ENCODE results near the gene LATS1.
A peak's percentile ranks its signal among the peaks of the same experiment; 100 is the strongest.
"Not testable (repeated sequence)": the region's sequence is repeated elsewhere in the genome, so short reads cannot be mapped to it uniquely, and the experiment has no call there.

LATS1 gene

GRCh38 chr6:149754548-149754947 is 36.6 kb upstream of the LATS1 start:
- no peak overlapping the region for H3K4me3 ChIP-seq (ENCODE audit: low read length)
- no peak for DNase-seq (ENCODE audit: low read depth)

GRCh38 chr6:149753374-149753637 is 35.4 kb upstream of the LATS1 start:
- not testable (repeated sequence) for DNase-seq (ENCODE audit: low read depth); H3K4me3 ChIP-seq (ENCODE audit: low read length)

More at GRCh38 chr6:149754548-149754947, 36.6 kb upstream of the LATS1 start:
- TF ChIP-seq CTCF (conservative IDR thresholded peaks at IDR 0.05; ENCODE audit: low read length): no peak

- peak; percentile 45 for DNase-seq (ENCODE audit: low read depth)
- no peak overlapping the region for H3K4me3 ChIP-seq (ENCODE audit: low read length)
- no peak for TF ChIP-seq CTCF (conservative IDR thresholded peaks at IDR 0.05; ENCODE audit: low read length)
These were observed 34.9 kb upstream of the LATS1 start for GRCh38 chr6:149752600-149753373.

GRCh38 chr6:149751920-149752319 is 34.0 kb upstream of the LATS1 start:
- H3K4me3 ChIP-seq (ENCODE audit: low read length); DNase-seq (ENCODE audit: low read depth): not testable (repeated sequence)

- no peak for TF ChIP-seq CTCF (conservative IDR thresholded peaks at IDR 0.05; ENCODE audit: low read length)
- no peak for DNase-seq (ENCODE audit: low read depth)
- H3K4me3 ChIP-seq (ENCODE audit: low read length): peak overlapping the region; percentile 95; the same call in 1 of the 2 replicates
These were observed 33.3 kb upstream of the LATS1 start for GRCh38 chr6:149751239-149751638.

- H3K4me3 ChIP-seq (ENCODE audit: low read length): peak overlapping the region; percentile 95
- no peak for TF ChIP-seq CTCF (conservative IDR thresholded peaks at IDR 0.05; ENCODE audit: low read length)
- peak; percentile 48 for DNase-seq (ENCODE audit: low read depth)
These were observed 32.3 kb upstream of the LATS1 start for GRCh38 chr6:149750136-149750609.

GRCh38 chr6:149749594-149750135 is 31.8 kb upstream of the LATS1 start, which contains the start of gene PCMT1:
PCMT1 (plus strand) TSS chr6:149749741; CDS start chr6:149749902, 161 bp downstream.
- no peak for TF ChIP-seq CTCF (conservative IDR thresholded peaks at IDR 0.05; ENCODE audit: low read length)
- DNase-seq (ENCODE audit: low read depth): peak; percentile 93

GRCh38 chr6:149749082-149749593 is 31.2 kb upstream of the LATS1 start:
- not testable (repeated sequence) for DNase-seq (ENCODE audit: low read depth)
- peak overlapping the region; percentile 55 for H3K4me3 ChIP-seq (ENCODE audit: low read length)

More at GRCh38 chr6:149749594-149750135, 31.8 kb upstream of the LATS1 start, which contains the start of gene PCMT1:
- peak within 1 kb of the TSS; percentile 95 for H3K4me3 ChIP-seq (ENCODE audit: low read length)

All from AG10803 (cell line).